NCI-H446 (cell line): ENCODE measurements around the gene PRAF2.

ENCODE experiments used
- DNase-seq, 2 experiments: peaks; one replicate each; lab custom pipeline; 2025; lab: John Stamatoyannopoulos, UW

Gene PRAF2, protein sequence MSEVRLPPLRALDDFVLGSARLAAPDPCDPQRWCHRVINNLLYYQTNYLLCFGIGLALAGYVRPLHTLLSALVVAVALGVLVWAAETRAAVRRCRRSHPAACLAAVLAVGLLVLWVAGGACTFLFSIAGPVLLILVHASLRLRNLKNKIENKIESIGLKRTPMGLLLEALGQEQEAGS

DNA sequence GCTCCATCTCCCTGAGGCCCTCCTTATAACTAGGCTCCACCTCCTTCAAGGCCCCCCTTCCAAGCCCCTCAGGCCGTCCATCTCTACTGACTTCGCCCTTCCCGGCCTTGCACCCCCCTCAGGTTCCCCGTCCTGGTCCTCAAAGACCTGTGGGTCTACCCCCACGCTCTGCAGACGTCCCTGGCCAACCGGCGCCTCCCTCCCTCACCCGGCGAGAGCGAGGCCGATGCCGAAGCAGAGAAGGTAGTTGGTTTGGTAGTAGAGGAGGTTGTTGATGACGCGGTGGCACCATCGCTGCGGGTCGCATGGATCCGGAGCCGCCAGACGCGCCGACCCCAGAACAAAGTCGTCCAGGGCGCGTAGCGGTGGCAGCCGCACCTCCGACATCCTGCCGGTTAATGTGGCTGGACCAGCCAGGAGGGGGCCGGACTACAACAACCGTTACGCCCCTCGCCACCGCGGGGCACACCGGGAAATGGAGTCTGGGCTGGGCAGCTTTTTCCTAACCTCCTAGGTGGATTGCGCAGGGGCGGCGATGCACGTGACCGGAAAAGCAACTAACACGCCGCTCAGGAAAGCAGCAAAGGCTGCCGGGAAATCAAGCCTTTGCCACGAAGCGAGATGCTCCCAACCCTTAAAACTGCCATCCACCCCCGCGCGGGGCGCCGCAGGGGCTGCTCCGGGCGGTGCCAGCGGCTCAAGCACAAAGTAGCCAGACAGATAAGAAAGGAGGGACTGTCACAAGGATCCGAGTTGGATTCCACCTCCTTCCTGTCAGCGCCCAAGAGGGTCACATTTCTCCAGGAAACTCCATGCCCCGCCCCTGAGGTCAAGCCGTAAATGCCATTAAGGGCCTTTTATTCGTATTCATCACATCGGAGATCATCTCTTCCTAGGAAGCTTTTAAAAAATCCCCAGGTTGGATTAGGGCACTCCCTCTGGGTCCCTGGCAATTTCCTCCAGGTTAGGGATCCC is at the start of gene PRAF2:
PRAF2 (minus strand) TSS at position 402 of the 975 bp plus-strand sequence; CDS start at position 387, 15 bp downstream.
- DNase-seq = peak; percentile 78 to 90

- no peak for DNase-seq
These were observed 48.7 kb upstream of the PRAF2 start for GRCh38 chrX:49122499-49122898.

GRCh38 chrX:49120091-49120490 is 46.3 kb upstream of the PRAF2 start:
- no peak for DNase-seq

DNA sequence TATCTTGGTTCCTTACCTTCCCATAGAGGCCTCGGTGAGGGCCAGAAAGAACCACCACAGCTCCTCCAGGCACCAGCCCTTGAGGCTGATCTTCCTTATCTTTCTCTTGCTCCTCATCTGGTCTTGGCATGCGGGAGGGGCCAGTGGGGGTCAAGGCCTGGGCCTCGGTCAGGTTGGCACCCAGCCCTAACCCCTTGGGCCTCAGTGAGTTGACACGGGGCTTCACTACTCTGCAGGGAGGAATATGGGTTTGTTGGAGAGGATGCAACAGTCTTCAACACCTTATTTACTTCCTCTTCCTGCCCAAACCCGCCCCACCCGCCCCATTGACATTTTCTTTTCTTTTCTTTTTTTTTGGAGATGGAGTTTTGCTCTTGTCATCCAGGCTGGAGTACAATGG is 43.8 kb upstream of the PRAF2 start:
- no peak for DNase-seq

DNA sequence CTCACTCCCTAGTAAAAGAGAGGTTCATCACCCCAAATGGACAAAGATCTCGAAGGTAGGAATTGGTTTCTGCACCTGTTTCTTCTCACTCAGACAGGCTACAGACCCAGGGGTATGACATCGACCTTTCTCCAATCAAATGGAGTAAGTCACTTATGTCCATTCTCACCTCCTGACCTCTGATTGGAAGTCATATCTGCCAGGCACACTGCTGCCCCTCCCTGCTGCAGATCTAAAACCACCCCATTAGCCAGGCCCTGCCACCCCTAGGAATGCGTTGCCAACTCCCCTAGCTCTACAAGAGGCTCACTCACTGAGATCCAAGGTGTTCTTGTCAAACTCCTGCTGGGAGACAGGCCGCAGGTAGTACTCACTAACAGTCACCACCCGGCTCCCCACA is 42.9 kb upstream of the PRAF2 start:
- no peak for DNase-seq

DNA sequence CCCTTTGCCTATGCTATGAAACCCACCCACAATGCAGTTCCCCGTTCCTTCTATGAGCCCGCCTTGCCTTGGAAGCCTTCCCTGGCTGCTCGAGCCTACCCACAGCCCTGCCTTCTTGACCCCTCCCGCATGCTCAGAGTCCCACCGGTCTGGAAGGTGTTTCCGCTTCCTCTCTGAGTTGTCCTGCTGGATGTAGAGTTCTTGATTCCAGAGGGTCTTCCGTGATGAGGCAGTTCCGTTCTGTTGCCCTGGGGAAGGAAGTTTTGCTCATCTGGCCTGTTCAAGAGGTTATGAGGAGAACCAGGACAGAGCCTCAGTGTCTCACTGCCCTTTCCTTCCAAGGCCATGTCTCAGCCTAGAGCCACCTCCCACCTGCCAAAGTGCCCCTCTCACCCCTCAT is 42.3 kb upstream of the PRAF2 start:
- no peak for DNase-seq

DNA sequence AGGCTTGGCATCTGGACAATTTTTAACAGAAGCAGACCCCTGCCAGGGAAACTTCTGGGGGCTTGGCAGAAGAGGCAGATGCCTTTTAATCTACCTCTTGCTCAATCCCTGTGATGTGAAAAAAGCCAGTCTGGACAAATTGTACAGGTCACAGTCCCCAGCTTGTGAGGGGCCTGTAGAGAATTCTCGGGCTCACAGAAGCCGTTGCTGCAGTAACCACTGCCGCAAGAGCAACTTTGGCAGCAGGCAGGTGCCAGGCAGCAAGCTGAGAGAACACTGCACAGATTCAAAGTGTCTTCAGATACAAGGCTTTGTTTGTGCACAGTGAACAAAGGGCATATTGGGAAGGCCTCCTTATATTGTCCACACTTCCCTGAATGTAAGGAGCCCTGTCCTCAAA is 38.0 kb upstream of the PRAF2 start:
- DNase-seq = no peak

GRCh38 chrX:49110417-49110816 is 36.6 kb upstream of the PRAF2 start:
- no peak for DNase-seq

GRCh38 chrX:49108641-49109040 is 34.8 kb upstream of the PRAF2 start:
- DNase-seq = no peak

- DNase-seq = peak in 1 of 2 experiments; percentile 8
These were observed 33.1 kb upstream of the PRAF2 start for GRCh38 chrX:49106930-49107329.

DNA sequence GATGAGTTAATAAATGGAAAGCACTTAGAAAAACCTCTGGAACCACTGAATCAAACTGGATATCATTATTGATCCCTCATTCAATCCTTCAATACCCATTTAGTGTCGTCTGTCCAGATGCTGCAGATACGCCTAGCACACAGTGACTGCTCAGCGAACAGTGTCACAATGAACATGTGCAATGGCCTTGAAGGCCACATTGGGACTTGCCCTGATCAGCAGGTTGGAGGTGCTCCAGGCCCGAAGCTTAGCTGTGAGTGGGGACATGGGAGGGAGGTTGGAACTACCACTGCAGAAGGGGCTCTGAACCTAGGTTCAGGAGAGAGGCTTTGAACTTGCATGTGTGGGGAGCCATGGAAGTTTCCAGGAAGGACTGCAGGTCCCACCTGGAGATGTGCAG is 32.5 kb upstream of the PRAF2 start:
- DNase-seq = no peak

DNA sequence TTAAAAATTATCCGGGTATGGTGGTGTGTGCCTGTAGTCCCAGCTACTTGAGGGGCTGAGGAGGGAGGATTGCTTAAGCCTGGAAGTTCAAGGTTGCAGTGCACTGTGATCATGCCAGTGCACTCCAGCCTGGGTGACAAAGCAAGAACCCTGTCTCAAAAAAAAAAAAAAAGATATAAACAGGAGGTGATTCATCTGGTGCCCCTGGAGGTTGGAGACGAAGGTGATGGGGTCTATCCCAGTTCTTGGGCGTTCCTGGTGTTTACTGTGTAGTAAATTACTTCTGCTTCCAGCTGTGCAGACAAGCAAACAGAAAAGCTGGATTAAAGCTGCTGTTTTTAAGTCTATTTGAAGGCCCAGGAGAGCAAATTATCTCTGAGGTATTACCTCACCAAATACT is 29.8 kb upstream of the PRAF2 start:
- DNase-seq = no peak

GRCh38 chrX:49102190-49102589 is 28.4 kb upstream of the PRAF2 start:
- no peak for DNase-seq

- no peak for DNase-seq
These were observed 27.8 kb upstream of the PRAF2 start for GRCh38 chrX:49101629-49101984.

DNA sequence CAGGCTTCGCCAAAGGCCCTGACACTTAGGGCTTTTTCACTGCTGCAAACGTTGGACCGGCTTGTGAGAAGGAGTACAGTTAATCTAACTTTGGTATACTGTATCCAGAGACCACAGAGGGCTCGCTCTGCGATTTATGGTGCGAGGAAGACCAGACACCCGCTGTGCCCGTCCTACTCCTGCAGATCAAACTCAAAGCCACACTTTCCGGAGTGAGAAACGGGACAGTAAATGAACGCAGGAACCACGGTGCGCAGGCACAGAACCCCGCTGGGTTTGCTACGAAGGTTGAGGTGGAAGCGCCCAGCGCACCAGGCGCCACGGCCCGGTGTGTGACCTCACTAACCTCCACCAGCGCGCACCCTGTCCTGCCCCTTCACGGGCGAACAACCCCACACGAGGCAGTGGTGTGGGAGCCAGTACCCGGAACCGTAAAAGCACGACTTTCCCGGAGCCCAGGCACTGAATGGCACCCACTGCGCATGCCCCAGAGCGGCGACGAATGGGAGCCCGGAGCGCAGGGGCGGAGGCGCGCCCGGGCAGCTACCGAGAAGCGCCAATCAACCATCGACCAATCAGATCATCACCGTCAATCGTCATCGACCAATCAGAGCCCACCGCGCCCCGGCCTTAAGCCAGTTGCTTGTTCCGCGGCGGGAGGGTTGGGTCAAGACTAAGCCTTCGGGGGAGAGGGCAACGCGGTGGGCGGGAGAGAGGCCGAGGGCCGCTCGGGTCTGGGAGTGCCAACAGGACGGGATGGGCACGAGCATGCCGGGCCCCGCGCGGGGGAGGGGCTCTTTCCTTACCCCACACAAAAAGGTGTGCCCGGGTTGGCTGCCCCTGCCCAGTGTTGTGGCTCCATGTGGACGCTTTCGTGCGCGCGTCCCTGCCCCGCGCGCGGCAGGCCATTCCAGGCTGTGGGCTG is 27.2 kb upstream of the PRAF2 start:
- DNase-seq = peak; percentile 83 to 93

DNA sequence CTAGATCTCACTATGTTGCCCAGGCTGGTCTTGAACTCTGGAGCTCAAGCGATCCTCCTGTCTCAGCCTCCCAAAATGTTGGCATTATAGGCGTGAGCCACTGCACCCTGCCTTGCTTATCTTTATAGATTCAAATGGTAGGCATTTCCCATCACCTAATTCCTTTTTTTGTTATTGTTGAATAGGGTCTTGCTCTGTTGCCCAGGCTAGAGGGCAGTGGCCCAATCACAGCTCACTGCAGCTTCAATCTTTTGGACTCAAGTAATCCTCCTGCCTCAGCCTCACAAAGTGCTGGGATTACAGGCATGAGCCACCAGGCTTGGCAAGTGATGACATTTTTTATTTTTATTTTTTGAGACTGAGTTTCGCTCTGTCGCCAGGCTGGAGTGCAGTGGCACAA is 22.6 kb upstream of the PRAF2 start:
- no peak for DNase-seq

GRCh38 chrX:49089553-49089952 is 15.8 kb upstream of the PRAF2 start:
- DNase-seq = no peak

- DNase-seq = no peak
These were observed 8.6 kb upstream of the PRAF2 start for GRCh38 chrX:49082271-49082871.

DNA sequence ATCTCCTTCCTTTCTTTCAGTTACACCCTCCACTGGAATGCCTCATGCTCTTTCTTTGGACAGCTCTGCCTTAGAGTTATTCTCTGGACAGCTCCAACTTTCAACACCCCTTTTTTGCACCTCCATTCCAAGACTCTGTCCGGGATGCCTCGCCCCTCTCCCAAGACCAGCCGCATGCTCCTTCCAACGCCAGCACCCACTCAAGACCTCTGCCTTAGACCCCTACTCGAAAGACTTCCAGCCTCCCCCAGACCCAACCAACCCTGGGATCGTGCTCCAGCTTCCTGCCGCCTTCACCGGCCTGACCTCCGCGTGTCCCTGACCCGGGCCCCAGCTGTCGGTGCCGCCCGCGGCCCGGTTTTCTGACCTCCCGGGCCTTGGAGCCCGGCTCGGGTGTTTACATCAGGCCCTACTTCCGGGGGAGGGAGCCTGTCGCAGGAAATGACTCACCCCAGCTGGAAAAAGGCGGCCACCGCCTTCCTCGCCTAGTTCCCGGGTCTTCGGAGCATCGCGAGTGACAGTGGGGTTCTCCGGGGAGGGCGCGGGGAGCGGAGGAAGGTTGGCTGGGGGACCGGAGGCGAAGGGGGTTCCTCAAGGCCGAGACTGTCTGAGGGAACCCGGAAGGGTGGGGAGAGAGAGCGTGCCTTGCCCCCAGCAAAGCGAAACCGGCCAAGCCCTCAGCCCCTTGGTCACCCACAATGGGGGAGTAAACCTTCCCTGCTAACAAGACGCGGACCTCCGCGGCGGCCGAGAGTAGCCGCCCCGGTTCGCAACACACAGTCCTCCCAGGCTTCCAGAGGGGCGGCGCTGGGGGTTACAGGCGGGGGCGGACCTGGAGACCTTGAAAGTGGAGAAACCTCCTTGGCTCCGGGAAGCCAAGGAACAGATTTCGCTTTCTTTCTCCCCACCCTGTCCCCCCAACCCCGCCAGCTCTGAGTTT is 6.0 kb upstream of the PRAF2 start, which contains the start of gene WDR45:
WDR45 (minus strand) TSS at position 399 of the 940 bp plus-strand sequence. CDS start 1,792 bp downstream, outside the sequence.
- DNase-seq = peak in 1 of 2 experiments; percentile 38

DNA sequence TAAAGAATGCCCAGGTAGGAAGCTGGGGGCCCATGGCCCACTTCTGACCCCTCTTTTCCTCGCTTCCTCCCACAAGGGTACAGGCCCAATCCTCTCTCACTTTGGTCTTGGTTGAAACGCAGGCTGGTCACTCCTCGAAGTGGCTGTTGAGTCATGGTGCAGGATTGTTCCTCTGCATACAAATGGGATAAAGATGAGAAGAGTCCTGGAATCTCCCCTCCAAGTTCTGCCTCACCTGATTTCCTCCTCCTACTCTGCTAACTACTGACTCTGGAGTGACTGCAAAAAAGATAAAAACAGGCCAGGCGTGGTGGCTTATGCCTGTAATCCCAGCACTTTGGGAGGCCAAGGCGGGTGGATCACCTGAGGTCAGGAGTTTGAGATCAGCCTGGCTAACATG is 4.1 kb upstream of the PRAF2 start:
- DNase-seq = no peak

GRCh38 chrX:49075347-49075746 is 1.5 kb upstream of the PRAF2 start:
- no peak for DNase-seq
